Endothelial cell of umbilical vein (primary cell): ENCODE measurements around the gene IGF2R.

Experiments used
- CTCF ChIP-seq, 2 donors: IDR thresholded peaks; 1 replicate in 1 of 2; 2 replicates in 1 of 2; pipeline ENCODE4 v1.5.1; 2011; ENCODE audit warnings: low read length in 2 of 2, mild to moderate bottlenecking in 2 of 2, moderate library complexity in 2 of 2, control low read depth in 1 of 2, inconsistent platforms in 1 of 2, low read depth in 1 of 2; ENCODE audit not compliant: insufficient read depth in 1 of 2; ENCODE audit errors: extremely low read depth in 1 of 2
- EZH2 ChIP-seq: IDR thresholded peaks from 2 replicates; pipeline ENCODE4 v1.6.1; 2012; ENCODE audit warnings: borderline replicate concordance, low read depth, mild to moderate bottlenecking, moderate library complexity, low read length, inconsistent platforms; ENCODE audit not compliant: severe bottlenecking
- JUN ChIP-seq: IDR thresholded peaks from 2 replicates; pipeline ENCODE4 v1.6.1; 2011; ENCODE audit warnings: borderline replicate concordance, low read depth; ENCODE audit not compliant: insufficient read length, insufficient read depth
- MAX ChIP-seq: IDR thresholded peaks from 2 replicates; pipeline ENCODE4 v1.6.1; 2011; ENCODE audit not compliant: insufficient read depth, insufficient read length
- MYC ChIP-seq: IDR thresholded peaks from one replicate; pipeline ENCODE4 v1.6.1; 2011; ENCODE audit warnings: mild to moderate bottlenecking, low read depth, low read length
- POLR2A ChIP-seq: IDR thresholded peaks from 2 replicates; pipeline ENCODE4 v1.6.1; 2012; ENCODE audit warnings: low read depth, mild to moderate bottlenecking, control low read depth, low read length
- POLR2AphosphoS5 ChIP-seq: IDR thresholded peaks from 2 replicates; pipeline ENCODE4 v1.6.1; 2012; ENCODE audit warnings: low read depth, mild to moderate bottlenecking, control low read depth, low read length, moderate library complexity; ENCODE audit not compliant: insufficient read depth

- TF ChIP-seq CTCF (IDR thresholded peaks at IDR 0.05; ENCODE audit: extremely low read depth in 1 of 2, insufficient read depth in 1 of 2, low read depth in 1 of 2, low read length in 2 of 2) (no peak), EZH2 (no peak), POLR2A (no peak), POLR2AphosphoS5 (no peak), MYC (no peak), MAX (no peak), JUN (no peak)
Measured at GRCh38 chr6:160040055-160040454, 71.2 kb downstream of the IGF2R start.
